ENCODE results near the gene MCRIP1. TPM values are rescaled to one million over a fixed set of nuclear protein-coding genes. Genes with fewer than 3 reads are reported as not detected.

Gene MCRIP1
- total and polyA plus RNA-seq, 2 of the 8 experiments (the other 6 are each of a cell fraction or from before 2014, with no cell fraction given), result 103 to 151 TPM

DNA sequence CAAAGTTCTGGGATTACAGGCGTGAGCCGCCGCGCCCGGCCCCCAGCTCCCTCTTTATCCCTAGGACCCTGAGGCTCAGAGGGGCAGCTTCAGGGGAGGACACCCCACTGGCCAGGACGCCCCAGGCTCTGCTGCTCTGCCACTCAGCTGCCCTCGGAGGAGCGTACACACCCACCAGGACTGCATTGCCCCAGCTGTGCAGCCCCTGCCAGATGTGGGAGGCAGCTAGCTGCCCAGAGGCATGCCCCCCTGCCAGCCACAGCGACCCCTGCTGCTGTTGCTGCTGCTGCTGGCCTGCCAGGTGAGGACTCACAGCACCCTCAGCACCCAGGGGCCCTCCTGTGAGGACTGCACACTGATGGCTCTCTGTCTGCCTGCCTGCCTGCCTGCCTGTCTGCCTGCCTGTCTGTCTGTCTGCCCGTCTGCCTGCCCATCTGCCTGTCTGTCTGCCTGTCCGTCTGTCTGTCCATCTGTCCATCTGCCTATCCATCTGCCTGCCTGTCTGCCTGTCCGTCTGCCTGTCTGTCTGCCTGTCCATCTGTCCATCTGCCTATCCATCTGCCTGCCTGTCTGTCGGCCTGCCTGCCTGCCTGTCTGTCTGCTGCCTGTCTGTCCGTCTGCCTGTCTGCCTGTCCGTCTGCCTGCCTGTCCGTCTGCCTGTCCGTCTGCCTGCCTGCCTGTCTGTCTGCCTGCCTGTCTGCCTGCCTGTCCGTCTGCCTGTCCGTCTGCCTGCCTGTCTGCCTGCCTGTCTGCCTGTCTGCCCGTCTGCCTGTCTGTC is 24.1 kb downstream of the MCRIP1 start:
- Histone ChIP-seq H3K27ac (ENCODE audit: low read depth, low read length) (no peak overlapping the region), H3K4me3 (ENCODE audit: extremely low read depth in 1 of 4, insufficient read depth in 2 of 4, low read depth in 3 of 4, low read length in 4 of 4) (no peak overlapping the region), H2AFZ (ENCODE audit: low read length) (no peak overlapping the region), H3K79me2 (ENCODE audit: control insufficient read depth in 1 of 2, insufficient read depth in 2 of 2, low read length in 2 of 2) (no peaks in the 10 kb centered on the region), H3K23me2 (ENCODE audit: low read depth, low read length) (peaks cover 5% of the 10 kb centered on the region; the same call in 1 of the 2 replicates), H3K56ac (replicated peaks; ENCODE audit: insufficient read length, low read depth, low read length) (no peak overlapping the region), H3K9me3 (ENCODE audit: insufficient read depth in 2 of 2, low read depth in 1 of 2, low read length in 1 of 2) (no peaks in the 10 kb centered on the region), H4K5ac (ENCODE audit: insufficient read length, low read depth, low read length) (no peak overlapping the region), H2BK5ac (ENCODE audit: low read depth, low read length) (peak overlapping the region; percentile 52; the same call in 1 of the 2 replicates), H3K14ac (ENCODE audit: insufficient read length) (no peak overlapping the region), H3K4me1 (replicated peaks in 1 of 4; ENCODE audit: control insufficient read depth in 3 of 4, insufficient read depth in 4 of 4, low read length in 3 of 4) (no peaks in the 10 kb centered on the region; a peak in 3 of 7 replicates), H4K8ac (ENCODE audit: extremely low read depth, insufficient read depth, low read length) (no peak overlapping the region; the same call in 1 of the 2 replicates), H3K4me2 (ENCODE audit: insufficient read depth in 1 of 2, low read depth in 2 of 2, low read length in 2 of 2) (no peak overlapping the region), H2BK12ac (ENCODE audit: low read depth, low read length) (peak overlapping the region; percentile 27; the same call in 1 of the 2 replicates), H3K79me1 (ENCODE audit: low read depth, low read length) (no peaks in the 10 kb centered on the region), H2BK20ac (ENCODE audit: low read length) (no peak overlapping the region), H3K36me3 (ENCODE audit: control insufficient read depth in 2 of 4, insufficient read depth in 4 of 4, low read length in 3 of 4) (peaks cover 0 to 7% (median 0%) of the 10 kb centered on the region in 4 experiments; a peak in 1 of 8 replicates), H3K9ac (replicated peaks in 1 of 4; ENCODE audit: extremely low read depth in 1 of 4, low read depth in 3 of 4, low read length in 3 of 4) (no peak overlapping the region), H3K27me3 (replicated peaks in 1 of 4; ENCODE audit: control insufficient read depth in 3 of 4, extremely low read depth in 1 of 4, insufficient read depth in 3 of 4, low read length in 3 of 4) (peaks cover 17 to 31% (median 25%) of the 10 kb centered on the region in 4 experiments), H3K18ac (ENCODE audit: extremely low read depth, low read length) (no peak overlapping the region), H2BK15ac (ENCODE audit: low read length) (no peak overlapping the region), H4K20me1 (replicated peaks in 1 of 2; ENCODE audit: control insufficient read depth in 1 of 2, insufficient read depth in 2 of 2, low read length in 2 of 2) (peaks cover 0 to 4% of the 10 kb centered on the region in 2 experiments), H3K23ac (ENCODE audit: insufficient read length) (no peak overlapping the region), H3K4ac (replicated peaks; ENCODE audit: insufficient read length, low read depth, low read length) (no peak overlapping the region), H2BK120ac (replicated peaks; ENCODE audit: low read depth, low read length) (no peak overlapping the region), H2AK5ac (ENCODE audit: low read depth, low read length) (0 out of 2 replicates have a peak overlapping the region, but pooled peaks have one; percentile 53), H4K91ac (replicated peaks; ENCODE audit: insufficient read length, low read length) (no peak overlapping the region)
- POLR2A ChIA-PET (ENCODE audit: partially characterized antibody), result interaction anchor here (1.4 to 2.7 kb wide), 2 partner anchors 11 to 96 kb away, joined by 3 to 6 read pairs; no protein-coding TSS in a partner anchor
- FAIRE-seq (no peak), DNase-seq (ENCODE audit: low read depth in 1 of 2, low spot score in 2 of 2) (no peak)
- WGBS, 2 experiments (ENCODE audit: extremely low coverage in 1 of 2, insufficient coverage in 1 of 2, insufficient read length in 1 of 2, insufficient replicate concordance in 2 of 2, low coverage in 1 of 2, low lambda C conversion rate in 2 of 2, missing lambda C conversion rate in 1 of 2), result 82% methylated on average over 20 of the region's 20 CpGs; no CpG with 5 or more reads in 1 of the 2 experiments
- CTCF ChIA-PET (ENCODE audit: partially characterized antibody), result interaction anchor here (0.7 to 4.5 kb wide), 6 partner anchors 8 to 1881 kb away, joined by 3 to 19 read pairs (median 5); no protein-coding TSS in a partner anchor
- TF ChIP-seq PHF8 (conservative IDR thresholded peaks at IDR 0.05; ENCODE audit: low read depth, low read length) (no peak), SIX5 (IDR thresholded peaks at IDR 0.05; ENCODE audit: low read depth, low read length) (no peak), SP4 (IDR thresholded peaks at IDR 0.05; ENCODE audit: low read length) (no peak), TAF7 (optimal IDR thresholded peaks at IDR 0.05; ENCODE audit: borderline replicate concordance, low read depth, low read length) (no peak), HDAC2 (IDR thresholded peaks at IDR 0.05; ENCODE audit: borderline replicate concordance in 1 of 2, low read depth in 2 of 2, low read length in 2 of 2) (no peak), CHD1 (IDR thresholded peaks at IDR 0.05; ENCODE audit: low read depth, low read length) (no peak), TBP (IDR thresholded peaks at IDR 0.05; ENCODE audit: low read depth, low read length) (no peak), BACH1 (IDR thresholded peaks at IDR 0.05; ENCODE audit: low read length) (no peak), SRF (IDR thresholded peaks at IDR 0.05; ENCODE audit: low read depth, low read length) (no peak), EP300 (IDR thresholded peaks at IDR 0.05; ENCODE audit: borderline replicate concordance in 1 of 2, low read depth in 2 of 2, low read length in 2 of 2) (no peak)
- TF ChIP-seq, protein P1, sequence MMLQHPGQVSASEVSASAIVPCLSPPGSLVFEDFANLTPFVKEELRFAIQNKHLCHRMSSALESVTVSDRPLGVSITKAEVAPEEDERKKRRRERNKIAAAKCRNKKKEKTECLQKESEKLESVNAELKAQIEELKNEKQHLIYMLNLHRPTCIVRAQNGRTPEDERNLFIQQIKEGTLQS (IDR thresholded peaks at IDR 0.05; ENCODE audit: insufficient read depth, low read depth, low read length), result no peak

All from H1 (cell line).